Prostate gland (tissue), 2 donors: ENCODE measurements around the gene EFCAB8. TPM values are rescaled to one million over a fixed set of nuclear protein-coding genes. Genes with fewer than 3 reads are reported as not detected.

Experiments used
- DNase-seq: peaks from one replicate; pipeline ENCODE4 v3.0.0-alpha.2; 2019; ENCODE audit warnings: low spot score
- H3K27ac ChIP-seq, 2 donors: fragments of 200-600 bp; sonication (generic); 2 replicates each; pipeline ENCODE4 v1.5.1; 2017 to 2019
- H3K27me3 ChIP-seq: fragments of 200-600 bp; sonication (generic); replicated peaks from 2 replicates; pipeline ENCODE4 v1.5.1; 2019; ENCODE audit not compliant: insufficient read depth
- H3K36me3 ChIP-seq, 2 donors: fragments of 200-600 bp; sonication (generic); 1 replicate in 1 of 2; 2 replicates in 1 of 2; pipeline versions ENCODE4 v1.5.1 to v1.8.1; 2017 to 2019
- H3K4me1 ChIP-seq: fragments of 200-600 bp; sonication (generic); replicated peaks from 2 replicates; pipeline ENCODE4 v1.5.1; 2019
- H3K4me3 ChIP-seq, 2 donors: fragments of 200-600 bp; sonication (generic); 2 replicates each; pipeline ENCODE4 v1.5.1; 2017 to 2019
- H3K9me3 ChIP-seq: fragments of 200-600 bp; sonication (generic); 2 replicates; pipeline ENCODE4 v1.5.1; 2017
- POLR2A ChIP-seq: fragments of 450-650 bp; IDR thresholded peaks from one replicate; pipeline ENCODE4 v1.6.1; 2016; ENCODE audit warnings: antibody characterized with exemption, mild to moderate bottlenecking
- POLR2AphosphoS5 ChIP-seq: sonication (generic); formaldehyde crosslinking; IDR thresholded peaks from one replicate; pipeline ENCODE4 v1.6.1; 2017; ENCODE audit warnings: antibody characterized with exemption
- WGBS: methylation state at CpG from one replicate; pipeline ENCODE4 v1.1.5; 2018; 5-methylcytosine and 5-hydroxymethylcytosine counted together
- intact Hi-C: fragments of 100-400 bp; cut with DNase I; formaldehyde crosslinking; loops from one replicate; pipeline ENCODE4 v1.14.2; 2022
- total RNA-seq, 2 donors: library from RNA; depleted of rRNA; stranded (reverse); fragments of >200 nt; gene quantifications; one replicate each; pipeline ENCODE4 v1.1.0, GENCODE V29; 2016
- TF ChIP-seq, protein P1 (sequence below), 4 experiments: fragments of 200-600 bp in 2 of 4; fragments of 450-650 bp in 2 of 4; sonication (generic) in 2 of 4; IDR thresholded peaks; 1 replicate in 3 of 4; 2 replicates in 1 of 4; pipeline ENCODE4 v1.5.1; 2016 to 2019; ENCODE audit warnings: antibody characterized with exemption in 4 of 4, mild to moderate bottlenecking in 2 of 4, moderate library complexity in 2 of 4

The EFCAB8 gene
- total RNA-seq, 2 donors from 2014 or later = 0.87 to 1.8 TPM

DNA sequence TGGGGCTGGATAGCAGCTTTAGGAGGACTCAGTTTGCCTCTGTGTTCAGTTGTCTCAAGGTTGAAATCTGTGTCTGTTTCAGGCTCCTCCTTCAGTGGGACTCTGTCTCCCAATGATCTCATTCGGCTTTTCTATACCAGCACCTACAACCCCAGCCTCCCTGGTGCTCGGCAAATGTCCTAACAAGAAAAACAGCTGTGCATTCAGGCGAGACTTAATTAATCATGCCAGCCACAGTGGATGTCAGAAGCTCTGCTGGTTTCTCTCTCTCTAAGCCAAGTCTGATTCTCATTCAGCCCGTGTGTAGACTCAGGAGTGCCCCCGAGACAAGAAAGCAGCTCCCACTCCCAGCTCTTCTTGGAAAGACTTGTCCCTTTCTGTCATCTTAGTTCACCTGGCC, 98.7 kb downstream of the EFCAB8 start:
- H3K27ac ChIP-seq = no peak overlapping the region
- intact Hi-C loops = no loop called here
- DNase-seq = no peak
- no peaks in the 10 kb centered on the region for H3K27me3 ChIP-seq
- no peaks in the 10 kb centered on the region for H3K4me1 ChIP-seq
- H3K9me3 ChIP-seq = no peaks in the 10 kb centered on the region
- WGBS = 91% methylated on average over 5 of the region's 5 CpGs
- TF ChIP-seq, protein P1, sequence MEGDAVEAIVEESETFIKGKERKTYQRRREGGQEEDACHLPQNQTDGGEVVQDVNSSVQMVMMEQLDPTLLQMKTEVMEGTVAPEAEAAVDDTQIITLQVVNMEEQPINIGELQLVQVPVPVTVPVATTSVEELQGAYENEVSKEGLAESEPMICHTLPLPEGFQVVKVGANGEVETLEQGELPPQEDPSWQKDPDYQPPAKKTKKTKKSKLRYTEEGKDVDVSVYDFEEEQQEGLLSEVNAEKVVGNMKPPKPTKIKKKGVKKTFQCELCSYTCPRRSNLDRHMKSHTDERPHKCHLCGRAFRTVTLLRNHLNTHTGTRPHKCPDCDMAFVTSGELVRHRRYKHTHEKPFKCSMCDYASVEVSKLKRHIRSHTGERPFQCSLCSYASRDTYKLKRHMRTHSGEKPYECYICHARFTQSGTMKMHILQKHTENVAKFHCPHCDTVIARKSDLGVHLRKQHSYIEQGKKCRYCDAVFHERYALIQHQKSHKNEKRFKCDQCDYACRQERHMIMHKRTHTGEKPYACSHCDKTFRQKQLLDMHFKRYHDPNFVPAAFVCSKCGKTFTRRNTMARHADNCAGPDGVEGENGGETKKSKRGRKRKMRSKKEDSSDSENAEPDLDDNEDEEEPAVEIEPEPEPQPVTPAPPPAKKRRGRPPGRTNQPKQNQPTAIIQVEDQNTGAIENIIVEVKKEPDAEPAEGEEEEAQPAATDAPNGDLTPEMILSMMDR (IDR thresholded peaks at IDR 0.05) = no peak
- TF ChIP-seq POLR2A (no peak), POLR2AphosphoS5 (no peak)
- no peaks in the 10 kb centered on the region for H3K36me3 ChIP-seq
- no peak overlapping the region for H3K4me3 ChIP-seq

DNA sequence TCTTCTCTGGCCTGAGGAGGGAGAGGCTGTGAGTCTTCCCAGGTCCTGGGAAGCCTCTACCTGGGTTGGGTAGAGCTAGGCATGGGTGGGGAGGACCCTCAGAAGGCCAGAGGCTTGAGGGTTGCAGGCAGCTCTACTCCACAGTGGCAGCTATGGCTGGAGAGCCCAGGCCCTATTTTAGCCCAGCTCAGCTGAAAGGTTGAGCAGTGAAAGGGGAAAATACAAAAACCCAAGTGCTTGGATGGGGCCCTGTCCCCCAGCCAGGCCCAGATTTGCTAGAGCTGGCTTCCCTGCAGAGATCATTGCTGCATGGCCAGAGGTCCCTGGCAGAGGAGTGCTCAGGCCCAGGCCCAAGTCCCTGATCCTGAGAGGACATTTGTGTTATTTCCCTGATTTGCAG, 99.9 kb downstream of the EFCAB8 start:
- Histone ChIP-seq H3K9me3 (no peaks in the 10 kb centered on the region), H3K27me3 (no peaks in the 10 kb centered on the region), H3K4me1 (no peaks in the 10 kb centered on the region), H3K36me3 (no peaks in the 10 kb centered on the region), H3K4me3 (no peak overlapping the region), H3K27ac (no peak overlapping the region)
- no peak for DNase-seq
- intact Hi-C loops = no loop called here
- TF ChIP-seq POLR2A (no peak), POLR2AphosphoS5 (no peak)
- TF ChIP-seq, protein P1 (IDR thresholded peaks at IDR 0.05) = no peak

DNA sequence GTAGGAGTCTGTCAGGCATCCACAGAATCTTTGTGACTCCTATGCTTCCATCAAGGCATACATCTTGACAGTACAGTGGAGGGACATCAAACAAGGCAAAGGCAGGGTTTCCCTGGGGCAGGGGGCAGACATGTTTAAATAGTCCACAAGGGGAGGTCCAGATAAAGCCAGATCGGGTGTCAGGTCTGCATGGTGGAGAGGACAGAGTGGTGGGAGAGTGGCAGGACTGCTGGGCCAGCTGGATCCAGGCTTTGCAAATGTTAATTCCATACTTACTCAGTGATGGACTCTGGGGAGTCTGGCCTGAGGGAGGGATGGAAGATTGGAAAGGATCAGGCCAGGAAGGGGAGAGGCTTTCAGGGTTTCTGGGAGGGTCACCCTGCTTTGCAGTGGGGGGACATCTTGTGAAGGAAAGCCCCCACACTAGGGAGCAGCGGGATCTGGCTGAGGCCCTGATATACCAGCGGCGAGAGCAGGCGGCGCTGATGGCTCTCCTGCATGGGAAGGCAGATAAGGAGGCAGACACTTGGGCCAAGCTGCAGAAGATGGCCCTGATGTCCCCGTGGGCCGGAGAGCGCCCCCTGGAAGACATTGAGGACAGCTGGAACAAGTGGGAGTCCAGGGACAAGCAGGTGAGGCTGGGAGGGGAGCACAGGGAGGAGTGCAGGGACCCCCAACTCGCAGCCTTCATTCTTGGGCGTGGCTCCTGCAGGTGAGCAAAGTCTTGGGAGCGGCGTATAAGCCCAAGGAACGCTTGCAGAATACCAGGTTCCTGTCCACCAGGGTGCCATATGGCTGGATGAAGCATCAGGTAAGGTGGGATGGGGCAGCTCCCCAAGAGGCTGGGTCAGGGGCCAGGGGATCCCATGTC, 100.9 kb downstream of the EFCAB8 start:
- intact Hi-C loops = no loop called here
- no peaks in the 10 kb centered on the region for H3K9me3 ChIP-seq
- no peaks in the 10 kb centered on the region for H3K36me3 ChIP-seq
- H3K27ac ChIP-seq = no peak overlapping the region
- 84% methylated on average over 14 of the region's 14 CpGs for WGBS
- H3K4me1 ChIP-seq = no peaks in the 10 kb centered on the region
- no peak for TF ChIP-seq POLR2AphosphoS5
- H3K27me3 ChIP-seq = no peaks in the 10 kb centered on the region
- DNase-seq = no peak
- H3K4me3 ChIP-seq = no peak overlapping the region

DNA sequence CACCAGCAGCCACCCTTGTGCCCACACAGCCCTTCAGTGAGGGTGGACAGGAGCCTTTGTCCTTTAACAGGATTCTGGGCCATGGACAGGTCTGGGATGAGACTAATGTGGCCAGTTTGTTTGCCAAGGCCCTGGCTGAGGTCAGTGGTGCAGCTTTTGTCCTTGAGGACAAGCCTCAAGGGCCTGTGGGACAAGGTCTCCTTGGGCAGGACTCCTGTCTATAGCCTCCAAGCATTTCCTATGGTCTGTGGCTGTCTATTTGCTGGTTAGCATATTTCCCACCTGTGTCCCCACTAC, 101.4 kb downstream of the EFCAB8 start:
- intact Hi-C loops = no loop called here
- H3K36me3 ChIP-seq = no peaks in the 10 kb centered on the region
- no peak for TF ChIP-seq POLR2A
- TF ChIP-seq, protein P1 (IDR thresholded peaks at IDR 0.05) = no peak
- TF ChIP-seq POLR2AphosphoS5 = no peak
- no peak for DNase-seq
- H3K9me3 ChIP-seq = no peaks in the 10 kb centered on the region
- no peaks in the 10 kb centered on the region for H3K4me1 ChIP-seq
- no peaks in the 10 kb centered on the region for H3K27me3 ChIP-seq
- H3K4me3 ChIP-seq = no peak overlapping the region
- H3K27ac ChIP-seq = no peak overlapping the region

DNA sequence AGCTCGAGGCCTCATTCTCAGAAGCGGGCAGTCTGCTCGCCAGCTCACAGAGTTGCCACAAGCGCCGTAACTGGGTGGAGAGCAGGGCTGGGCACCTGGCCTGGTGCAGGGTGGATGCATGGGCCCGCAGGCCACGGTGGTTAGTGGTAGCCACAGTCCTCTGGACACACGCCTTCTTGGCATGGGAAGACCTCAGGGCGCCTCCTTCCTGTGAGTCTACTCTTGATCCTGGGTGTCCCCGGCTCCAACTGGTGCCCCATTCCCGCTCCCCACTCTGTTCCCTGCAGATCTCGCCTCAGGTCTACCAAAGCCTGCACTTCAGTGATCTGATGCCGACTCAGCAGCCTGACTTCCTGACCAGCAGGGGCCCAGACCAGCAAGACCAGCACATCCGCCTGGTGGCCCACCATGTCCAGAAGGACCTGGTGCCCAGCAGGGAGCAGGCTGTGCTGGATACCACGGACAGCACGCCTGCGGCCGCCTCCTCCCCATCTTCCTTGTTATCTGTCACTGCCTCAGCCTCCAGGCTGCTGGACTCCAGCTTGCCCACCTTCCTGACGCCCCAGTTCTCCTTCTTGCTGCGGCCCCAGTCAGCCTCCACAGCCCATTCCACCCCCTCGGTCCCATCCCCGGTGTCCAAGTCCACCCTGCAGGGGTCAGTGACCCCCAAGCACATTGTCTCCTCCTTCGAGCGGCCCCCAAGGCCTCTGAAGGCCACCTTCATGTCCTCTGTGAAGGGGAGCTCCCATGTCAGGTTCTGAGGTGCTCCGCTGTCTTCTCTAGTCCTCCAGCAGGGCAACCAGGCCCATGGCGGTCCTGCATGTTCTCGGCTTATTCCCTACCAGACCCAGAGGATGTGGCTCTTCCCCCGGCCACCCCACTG, 102.4 kb downstream of the EFCAB8 start:
- Histone ChIP-seq H3K4me3 (no peak overlapping the region), H3K9me3 (no peaks in the 10 kb centered on the region), H3K36me3 (no peaks in the 10 kb centered on the region), H3K27ac (no peak overlapping the region), H3K27me3 (no peaks in the 10 kb centered on the region), H3K4me1 (no peaks in the 10 kb centered on the region)
- intact Hi-C loops = no loop called here
- 91% methylated on average over 28 of the region's 28 CpGs for WGBS
- DNase-seq = no peak
- TF ChIP-seq, protein P1 (IDR thresholded peaks at IDR 0.05) = no peak
- no peak for TF ChIP-seq POLR2AphosphoS5
- no peak for TF ChIP-seq POLR2A
